ENCODE results near the gene CDR2L. TPM values are rescaled to one million over a fixed set of nuclear protein-coding genes. Genes with fewer than 3 reads are reported as not detected.
"Not testable (repeated sequence)": the region's sequence is repeated elsewhere in the genome, so short reads cannot be mapped to it uniquely, and the experiment has no call there.

The CDR2L gene
- total and polyA plus RNA-seq, 3 donors from 2014 or later: 16.6 to 39.6 (median 39.5) TPM

GRCh38 chr17:75005291-75005690 lies 17.9 kb downstream of the CDR2L start:
- Histone ChIP-seq H3K36me3 (ENCODE audit: low read depth, missing control alignments) (no peaks in the 10 kb centered on the region), H3K27me3 (no peaks in the 10 kb centered on the region), H3K9me3 (no peaks in the 10 kb centered on the region), H3K27ac (no peak overlapping the region), H3K4me3 (no peak overlapping the region), H3K4me1 (peaks cover 14% of the 10 kb centered on the region)
- no peak for DNase-seq
- no peak for TF ChIP-seq POLR2A (IDR thresholded peaks at IDR 0.05)
- no peak for TF ChIP-seq CTCF (IDR thresholded peaks at IDR 0.05)
- intact Hi-C loops (cut with DNase I; ENCODE audit: low total_unique reads): no loop called here
- 85 to 89% methylated on average over 8 of the region's 8 CpGs for WGBS, 2 donors

DNA sequence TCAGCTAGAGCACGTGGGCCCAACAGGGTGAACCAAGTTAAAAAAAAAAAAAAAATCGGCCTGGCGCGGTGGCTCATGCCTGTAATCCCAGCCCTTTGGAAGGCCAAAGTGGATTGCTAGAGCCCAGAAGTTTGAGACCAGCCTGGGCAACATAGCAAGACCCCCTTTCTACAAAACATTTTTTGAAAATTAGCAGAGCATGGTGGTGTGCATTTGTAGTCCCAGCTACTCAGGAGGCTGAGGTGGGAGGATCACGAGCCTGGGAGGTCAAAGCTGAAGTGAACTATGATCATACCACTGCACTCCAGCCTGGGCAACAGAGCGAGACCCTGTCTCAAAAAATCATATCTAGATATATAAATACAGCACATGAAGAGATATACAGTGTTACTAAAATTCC lies 18.7 kb downstream of the CDR2L start:
- 87 to 94% methylated on average over 6 of the region's 6 CpGs for WGBS, 2 donors
- H3K9me3 ChIP-seq; H3K4me3 ChIP-seq; H3K36me3 ChIP-seq (ENCODE audit: low read depth, missing control alignments); DNase-seq; H3K27me3 ChIP-seq; H3K27ac ChIP-seq; intact Hi-C loops (cut with DNase I; ENCODE audit: low total_unique reads): not testable (repeated sequence)
- peaks cover 14% of the 10 kb centered on the region for H3K4me1 ChIP-seq

- Histone ChIP-seq H3K36me3 (ENCODE audit: low read depth, missing control alignments) (no peaks in the 10 kb centered on the region), H3K27ac (no peak overlapping the region), H3K4me1 (peaks cover 14% of the 10 kb centered on the region), H3K4me3 (no peak overlapping the region), H3K27me3 (no peaks in the 10 kb centered on the region), H3K9me3 (no peaks in the 10 kb centered on the region)
- no peak for DNase-seq
- intact Hi-C loops (cut with DNase I; ENCODE audit: low total_unique reads): no loop called here
- TF ChIP-seq CTCF (IDR thresholded peaks at IDR 0.05): no peak
- no peak for TF ChIP-seq POLR2A (IDR thresholded peaks at IDR 0.05)
- WGBS, 2 donors: 87 to 88% methylated on average over 5 of the region's 5 CpGs
These were observed 19.2 kb downstream of the CDR2L start for GRCh38 chr17:75006653-75007052.

DNA sequence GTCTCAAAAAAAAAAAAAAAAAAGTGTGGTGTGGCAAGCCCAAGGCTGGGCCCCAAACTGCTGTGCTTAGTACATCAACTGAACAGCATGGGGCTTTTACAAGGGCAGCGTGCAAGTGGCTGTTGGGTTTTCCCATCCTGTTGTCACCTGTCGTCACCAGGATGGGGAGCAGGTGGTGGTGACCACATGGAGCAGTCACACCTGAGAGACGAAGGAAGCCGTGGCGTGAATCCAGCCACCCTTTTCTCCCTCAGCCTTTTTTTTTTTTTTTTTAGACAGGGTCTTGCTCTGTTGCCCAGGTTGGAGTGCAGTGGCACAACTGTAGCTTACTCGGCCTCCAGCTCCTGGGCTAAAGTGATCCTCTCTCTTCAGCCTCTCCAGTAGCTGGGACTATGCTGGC lies 20.9 kb downstream of the CDR2L start:
- 87 to 91% methylated on average over 6 of the region's 6 CpGs for WGBS, 2 donors

GRCh38 chr17:75009139-75009724 lies 21.8 kb downstream of the CDR2L start:
- no peak overlapping the region for H3K4me3 ChIP-seq
- H3K4me1 ChIP-seq: peaks cover 8% of the 10 kb centered on the region
- no peak overlapping the region for H3K27ac ChIP-seq
- DNase-seq: no peak
- H3K9me3 ChIP-seq: no peaks in the 10 kb centered on the region
- TF ChIP-seq CTCF (IDR thresholded peaks at IDR 0.05): no peak
- no peak for TF ChIP-seq POLR2A (IDR thresholded peaks at IDR 0.05)
- no peaks in the 10 kb centered on the region for H3K36me3 ChIP-seq (ENCODE audit: low read depth, missing control alignments)
- no peaks in the 10 kb centered on the region for H3K27me3 ChIP-seq
- intact Hi-C loops (cut with DNase I; ENCODE audit: low total_unique reads): no loop called here
- 58 to 69% methylated on average over 2 of the region's 2 CpGs for WGBS, 2 donors

More for the DNA sequence above, 20.9 kb downstream of the CDR2L start:
- no peak for DNase-seq
- no peaks in the 10 kb centered on the region for H3K36me3 ChIP-seq (ENCODE audit: low read depth, missing control alignments)
- intact Hi-C loops (cut with DNase I; ENCODE audit: low total_unique reads): no loop called here
- H3K4me3 ChIP-seq: no peak overlapping the region
- no peak overlapping the region for H3K27ac ChIP-seq
- TF ChIP-seq POLR2A (IDR thresholded peaks at IDR 0.05) (no peak), CTCF (IDR thresholded peaks at IDR 0.05) (no peak)
- peaks cover 8% of the 10 kb centered on the region for H3K4me1 ChIP-seq
- H3K9me3 ChIP-seq: no peaks in the 10 kb centered on the region
- no peaks in the 10 kb centered on the region for H3K27me3 ChIP-seq
